Measurements from ENCODE around the gene C1QTNF8.

DNA sequence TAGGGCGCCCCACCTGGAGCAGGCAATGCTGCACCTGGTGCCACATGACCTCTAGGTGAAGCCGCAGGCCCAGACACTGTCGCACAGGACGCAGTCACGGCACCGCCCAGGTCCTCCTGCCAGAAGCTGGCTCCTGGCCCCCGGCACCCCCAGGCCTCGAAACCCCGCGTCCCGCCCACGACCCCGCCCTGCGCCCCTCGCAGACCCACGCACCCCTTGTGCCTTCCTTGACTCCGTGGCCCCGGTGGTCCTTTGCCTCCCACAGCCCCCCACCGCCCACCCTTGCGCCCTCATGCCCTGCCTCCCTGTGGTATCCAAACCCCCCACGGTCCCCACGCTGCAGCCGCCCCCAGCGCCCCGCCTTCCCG, 6.3 kb upstream of the C1QTNF8 start:
- TF ChIP-seq EZH2 (IDR thresholded peaks at IDR 0.05; ENCODE audit: insufficient read depth, poor library complexity, severe bottlenecking) (no peak), EZH2phosphoT487 (IDR thresholded peaks at IDR 0.05; ENCODE audit: insufficient read depth, low read depth) (no peak)

Measured in GM23248 (cell line).